Fibroblast of the aortic adventitia (primary cell): ENCODE results near the gene RAB12. TPM values are rescaled to one million over a fixed set of nuclear protein-coding genes. Genes with fewer than 3 reads are reported as not detected.
A peak's percentile ranks its signal among the peaks of the same experiment; 100 is the strongest.

Experiments used
- DNase-seq: peaks from one replicate; pipeline ENCODE4 v3.0.0-alpha.2; 2010; ENCODE audit warnings: low read depth
- H3K4me3 ChIP-seq: 2 replicates; pipeline ENCODE4 v1.5.1; 2011; ENCODE audit warnings: low read depth, mild to moderate bottlenecking, control low read depth, low read length, moderate library complexity
- total RNA-seq: library from RNA; depleted of rRNA; stranded (reverse); fragments of >200 nt; gene quantifications from 2 replicates; pipeline ENCODE4 v1.2.3, GENCODE V29; 2012; ENCODE audit warnings: low replicate concordance
- TF ChIP-seq, protein P1 (sequence below): IDR thresholded peaks from 2 replicates; pipeline ENCODE4 v1.5.1; 2011; ENCODE audit warnings: mild to moderate bottlenecking, low read length, control low read depth, inconsistent platforms; ENCODE audit not compliant: insufficient read depth

RAB12 gene
- total RNA-seq, 1 donor = 64.9 TPM

DNA sequence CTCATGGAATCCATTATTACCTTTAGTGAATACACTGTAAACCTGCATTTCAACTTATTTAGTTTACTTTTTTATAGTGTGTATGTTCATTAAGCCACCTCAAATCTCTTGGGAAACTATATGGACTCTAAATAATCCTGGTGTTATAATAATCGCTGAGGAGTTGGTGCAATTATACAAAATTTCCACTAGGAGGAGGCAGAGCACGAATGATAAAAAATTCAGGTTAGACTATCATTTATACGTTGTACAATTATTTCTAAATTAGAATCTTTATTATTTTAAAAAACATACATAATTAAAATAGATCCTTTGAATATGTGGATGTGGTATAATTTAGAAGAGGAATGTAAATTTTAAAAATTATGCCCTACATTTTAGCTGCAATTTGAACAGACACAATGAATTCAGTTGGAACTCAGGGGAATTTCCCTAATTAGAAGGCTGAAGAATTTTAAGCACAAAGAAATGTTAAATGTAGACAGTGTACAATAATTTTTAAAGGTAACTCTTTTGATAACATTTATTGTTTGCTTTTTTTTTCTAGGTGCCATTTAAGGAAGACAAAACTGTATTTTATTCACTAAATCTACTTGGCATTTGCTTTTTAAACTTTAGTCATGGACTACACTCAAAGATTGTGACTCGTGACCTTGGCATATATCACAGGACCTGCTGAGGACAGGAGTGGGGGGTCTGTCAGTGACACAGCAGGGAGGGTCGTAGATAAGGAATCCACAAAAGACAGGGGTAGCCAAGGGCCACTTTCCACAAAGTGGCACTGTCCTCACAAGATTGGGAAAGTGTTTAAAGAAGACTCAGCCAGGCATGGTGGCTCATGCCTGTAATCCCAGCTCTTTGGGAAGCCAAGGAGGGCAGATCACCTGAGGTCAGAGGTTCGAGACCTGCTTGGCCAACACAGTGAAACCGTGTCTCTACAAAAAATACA, 45.5 kb downstream of the RAB12 start:
- H3K4me3 ChIP-seq = no peak overlapping the region
- DNase-seq = peak; percentile 59
- TF ChIP-seq, protein P1, sequence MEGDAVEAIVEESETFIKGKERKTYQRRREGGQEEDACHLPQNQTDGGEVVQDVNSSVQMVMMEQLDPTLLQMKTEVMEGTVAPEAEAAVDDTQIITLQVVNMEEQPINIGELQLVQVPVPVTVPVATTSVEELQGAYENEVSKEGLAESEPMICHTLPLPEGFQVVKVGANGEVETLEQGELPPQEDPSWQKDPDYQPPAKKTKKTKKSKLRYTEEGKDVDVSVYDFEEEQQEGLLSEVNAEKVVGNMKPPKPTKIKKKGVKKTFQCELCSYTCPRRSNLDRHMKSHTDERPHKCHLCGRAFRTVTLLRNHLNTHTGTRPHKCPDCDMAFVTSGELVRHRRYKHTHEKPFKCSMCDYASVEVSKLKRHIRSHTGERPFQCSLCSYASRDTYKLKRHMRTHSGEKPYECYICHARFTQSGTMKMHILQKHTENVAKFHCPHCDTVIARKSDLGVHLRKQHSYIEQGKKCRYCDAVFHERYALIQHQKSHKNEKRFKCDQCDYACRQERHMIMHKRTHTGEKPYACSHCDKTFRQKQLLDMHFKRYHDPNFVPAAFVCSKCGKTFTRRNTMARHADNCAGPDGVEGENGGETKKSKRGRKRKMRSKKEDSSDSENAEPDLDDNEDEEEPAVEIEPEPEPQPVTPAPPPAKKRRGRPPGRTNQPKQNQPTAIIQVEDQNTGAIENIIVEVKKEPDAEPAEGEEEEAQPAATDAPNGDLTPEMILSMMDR = peak; percentile 66

DNA sequence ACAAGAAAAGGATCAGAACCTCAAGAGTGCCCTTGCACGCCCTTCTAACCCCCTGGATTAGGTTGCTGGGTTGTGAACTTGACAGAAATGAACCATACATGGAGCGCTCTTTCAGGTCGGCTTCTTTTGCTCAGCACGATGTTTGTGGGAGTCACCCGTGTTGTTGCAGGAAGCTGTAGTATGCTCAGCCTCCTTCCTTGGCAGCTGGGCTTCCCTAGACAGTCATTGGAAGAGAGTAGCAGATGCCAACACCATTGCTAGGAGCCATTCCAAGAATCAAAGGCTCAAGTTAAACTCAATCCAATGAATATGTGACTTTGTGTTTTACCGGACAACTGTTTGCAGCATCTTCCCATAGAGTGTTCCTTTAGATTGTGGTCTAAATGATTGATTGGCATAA, 47.0 kb downstream of the RAB12 start:
- H3K4me3 ChIP-seq = no peak overlapping the region
- TF ChIP-seq, protein P1 = no peak
- no peak for DNase-seq

- no peak overlapping the region for H3K4me3 ChIP-seq
- no peak for DNase-seq
- TF ChIP-seq, protein P1 = no peak
These were observed 48.0 kb downstream of the RAB12 start for GRCh38 chr18:8657050-8657820.

DNA sequence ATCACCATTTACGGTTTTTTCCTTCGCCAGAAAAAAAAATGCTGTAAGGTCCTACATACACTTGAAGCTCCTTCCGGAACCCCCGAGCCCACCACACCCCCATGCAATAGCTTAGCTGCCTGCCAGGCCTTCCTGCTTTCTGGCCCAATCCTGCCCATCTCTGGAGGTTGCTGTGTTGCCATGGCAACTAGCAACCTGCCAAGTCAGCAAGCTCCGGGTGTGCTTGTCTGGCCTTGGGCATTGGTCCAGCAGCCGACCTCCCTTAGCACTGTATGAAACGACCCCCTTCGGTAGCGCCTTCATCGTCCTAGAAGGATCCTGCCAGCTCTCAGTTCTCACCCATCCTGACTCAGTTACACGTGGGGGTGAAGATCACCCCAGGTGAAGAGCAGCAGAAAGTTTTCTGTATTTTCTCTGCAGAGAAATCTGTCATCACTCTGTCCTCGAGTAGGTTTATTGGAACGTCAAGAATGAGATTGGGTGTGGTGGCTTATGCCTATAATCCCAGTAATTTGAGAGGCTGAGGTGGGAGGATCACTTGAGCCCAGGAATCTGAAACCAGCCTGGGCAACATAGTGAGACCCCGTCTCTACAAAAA, 48.7 kb downstream of the RAB12 start:
- DNase-seq = peak; percentile 37
- TF ChIP-seq, protein P1 = no peak
- H3K4me3 ChIP-seq = no peak overlapping the region

- no peak overlapping the region for H3K4me3 ChIP-seq
- TF ChIP-seq, protein P1 = no peak
- no peak for DNase-seq
These were observed 49.7 kb downstream of the RAB12 start for GRCh38 chr18:8658858-8659485.

GRCh38 chr18:8659609-8660242, 50.5 kb downstream of the RAB12 start:
- DNase-seq = no peak
- H3K4me3 ChIP-seq = no peak overlapping the region
- TF ChIP-seq, protein P1 = no peak
